ENCODE data around the gene TP53I11. TPM values are rescaled to one million over a fixed set of nuclear protein-coding genes. Genes with fewer than 3 reads are reported as not detected.
A peak's percentile ranks its signal among the peaks of the same experiment; 100 is the strongest.

The TP53I11 gene
- total RNA-seq, 1 experiment from 2014 or later: 94.2 TPM

DNA sequence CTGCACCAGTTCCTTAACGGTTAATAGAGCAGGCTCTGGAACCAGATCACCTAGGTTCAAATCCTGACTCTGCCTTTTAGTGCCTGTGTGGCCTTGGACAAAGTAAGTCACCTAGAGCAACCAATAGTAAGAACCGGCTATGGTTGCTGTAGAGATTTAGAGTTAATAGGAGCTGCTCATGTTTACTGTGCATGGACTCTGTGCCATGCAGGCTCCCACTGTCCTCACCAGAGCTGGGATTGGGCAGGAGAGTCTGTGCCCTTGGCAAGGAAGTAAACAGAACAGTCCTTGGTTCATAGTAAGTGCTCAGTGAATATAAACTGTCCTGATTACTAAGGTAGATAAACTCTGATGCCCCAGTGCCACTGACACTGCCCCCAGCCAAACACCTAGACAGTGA, 1.4 kb upstream of the TP53I11 start:
- H3K79me1 ChIP-seq (ENCODE audit: insufficient read depth, low read depth, low read length, poor library complexity, severe bottlenecking): no peaks in the 10 kb centered on the region
- H3K4me2 ChIP-seq (ENCODE audit: insufficient read depth, insufficient read length, low read length): no peak overlapping the region
- H3K23ac ChIP-seq (ENCODE audit: insufficient read length, low read depth, low read length): no peak overlapping the region
- no peak overlapping the region for H2BK15ac ChIP-seq (ENCODE audit: low read depth, low read length)
- no peak overlapping the region for H3K27ac ChIP-seq (ENCODE audit: insufficient read length, low read depth, low read length)
- H3K79me2 ChIP-seq (ENCODE audit: insufficient read depth, low read length): no peaks in the 10 kb centered on the region
- no peak for DNase-seq
- no peak overlapping the region for H2BK5ac ChIP-seq (ENCODE audit: insufficient read length, low read length)
- no peak overlapping the region for H4K8ac ChIP-seq (replicated peaks; ENCODE audit: insufficient read length, low read depth, low read length)
- H2BK12ac ChIP-seq (ENCODE audit: insufficient read length, low read depth, low read length): no peak overlapping the region
- H3K56ac ChIP-seq (ENCODE audit: insufficient read length, low read depth, low read length): no peak overlapping the region
- Mint-ChIP-seq H3K4me1 (peaks cover 63 to 74% of the 10 kb centered on the region in 2 experiments), H3K27me3 (ENCODE audit: low read depth) (peaks cover 9% of the 10 kb centered on the region), H3K36me3 (ENCODE audit: insufficient read depth in 1 of 3, low read depth in 3 of 3) (peaks cover 0 to 2% (median 2%) of the 10 kb centered on the region in 3 experiments; a peak in 3 of 7 replicates), H3K27ac (no peak overlapping the region), H3K4me3 (peak overlapping the region in 1 of 2 experiments; percentile 38; a peak in 1 of 5 replicates), H3K9me3 (no peaks in the 10 kb centered on the region)
- H3K4ac ChIP-seq (ENCODE audit: low read depth, low read length): no peak overlapping the region
- H4K5ac ChIP-seq (ENCODE audit: insufficient read length, low read depth, low read length): no peak overlapping the region
- TF ChIP-seq, protein P1, sequence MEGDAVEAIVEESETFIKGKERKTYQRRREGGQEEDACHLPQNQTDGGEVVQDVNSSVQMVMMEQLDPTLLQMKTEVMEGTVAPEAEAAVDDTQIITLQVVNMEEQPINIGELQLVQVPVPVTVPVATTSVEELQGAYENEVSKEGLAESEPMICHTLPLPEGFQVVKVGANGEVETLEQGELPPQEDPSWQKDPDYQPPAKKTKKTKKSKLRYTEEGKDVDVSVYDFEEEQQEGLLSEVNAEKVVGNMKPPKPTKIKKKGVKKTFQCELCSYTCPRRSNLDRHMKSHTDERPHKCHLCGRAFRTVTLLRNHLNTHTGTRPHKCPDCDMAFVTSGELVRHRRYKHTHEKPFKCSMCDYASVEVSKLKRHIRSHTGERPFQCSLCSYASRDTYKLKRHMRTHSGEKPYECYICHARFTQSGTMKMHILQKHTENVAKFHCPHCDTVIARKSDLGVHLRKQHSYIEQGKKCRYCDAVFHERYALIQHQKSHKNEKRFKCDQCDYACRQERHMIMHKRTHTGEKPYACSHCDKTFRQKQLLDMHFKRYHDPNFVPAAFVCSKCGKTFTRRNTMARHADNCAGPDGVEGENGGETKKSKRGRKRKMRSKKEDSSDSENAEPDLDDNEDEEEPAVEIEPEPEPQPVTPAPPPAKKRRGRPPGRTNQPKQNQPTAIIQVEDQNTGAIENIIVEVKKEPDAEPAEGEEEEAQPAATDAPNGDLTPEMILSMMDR (conservative IDR thresholded peaks at IDR 0.05): no peak
- no peaks in the 10 kb centered on the region for H3K9me3 ChIP-seq (ENCODE audit: control insufficient read depth, low read depth, low read length)
- H3K23me2 ChIP-seq (ENCODE audit: insufficient read length, low read depth, low read length, poor library complexity, severe bottlenecking): peaks cover 6% of the 10 kb centered on the region
- H2BK20ac ChIP-seq (ENCODE audit: low read depth, low read length, poor library complexity, severe bottlenecking): no peak overlapping the region
- H4K91ac ChIP-seq (ENCODE audit: insufficient read length, low read depth, low read length): no peak overlapping the region
- no peak overlapping the region for H2AK5ac ChIP-seq (ENCODE audit: insufficient read length, low read length)
- no CpG with 5 or more reads among the region's 2 CpGs for WGBS (ENCODE audit: extremely low coverage, insufficient read length, low lambda C conversion rate)
- no peak overlapping the region for H2BK120ac ChIP-seq (ENCODE audit: low read depth, low read length, poor library complexity, severe bottlenecking)
- H2AFZ ChIP-seq (ENCODE audit: low read length): no peak overlapping the region
- H3K14ac ChIP-seq (ENCODE audit: insufficient read depth, low read length): no peak overlapping the region
- H4K20me1 ChIP-seq (ENCODE audit: control insufficient read depth, insufficient read depth, insufficient read length): no peaks in the 10 kb centered on the region
- peaks cover 9% of the 10 kb centered on the region for H3K4me1 ChIP-seq (ENCODE audit: insufficient read depth, low read length)
- no peak overlapping the region for H3K9ac ChIP-seq (ENCODE audit: extremely low read depth, insufficient read length, low read length)
- H3T11ph ChIP-seq (ENCODE audit: low read length): no peak overlapping the region
- H3K27me3 ChIP-seq (ENCODE audit: insufficient read depth, low read length): no peaks in the 10 kb centered on the region
- H3K18ac ChIP-seq (ENCODE audit: insufficient read length, low read depth, low read length): no peak overlapping the region
